SK-N-SH treated with all-trans-retinoic acid at 6 μM for 48 hours (cell line): ENCODE results near the gene PPIL1.

Experiments used
- ATAC-seq: fragments of 200-7000 bp; cut with Tn5 transposase; 3 replicates; pipeline ENCODE4 v1.9.1; 2020; ENCODE audit warnings: mild to moderate bottlenecking, moderate library complexity
- ARNTL ChIP-seq: fragments of 450-650 bp; formaldehyde crosslinking; IDR thresholded peaks from 2 replicates; pipeline ENCODE4 v1.5.0; 2020; ENCODE audit warnings: low read depth, mild to moderate bottlenecking, moderate library complexity, borderline replicate concordance
- BACH2 ChIP-seq: fragments of 250-450 bp; sonication (Bioruptor Pico); IDR thresholded peaks from 2 replicates; pipeline ENCODE4 v1.9.0; 2021; ENCODE audit warnings: mild to moderate bottlenecking, borderline replicate concordance
- CSDC2 ChIP-seq: fragments of 250-450 bp; sonication (Bioruptor Pico); IDR thresholded peaks from 2 replicates; pipeline ENCODE4 v1.5.0; 2020; ENCODE audit warnings: mild to moderate bottlenecking, moderate library complexity
- GLIS3 ChIP-seq: fragments of 250-450 bp; sonication (Bioruptor Pico); IDR thresholded peaks from 2 replicates; pipeline ENCODE4 v1.5.0; 2020; ENCODE audit warnings: mild to moderate bottlenecking, moderate library complexity
- OSR1 ChIP-seq: fragments of 250-450 bp; sonication (Bioruptor Pico); IDR thresholded peaks from 2 replicates; pipeline ENCODE4 v1.8.0; 2022; ENCODE audit warnings: moderate library complexity, mild to moderate bottlenecking, inconsistent platforms
- PPARA ChIP-seq: fragments of 250-450 bp; sonication (Bioruptor Pico); IDR thresholded peaks from 2 replicates; pipeline ENCODE4 v1.5.0; 2020; ENCODE audit warnings: mild to moderate bottlenecking, borderline replicate concordance
- RARB ChIP-seq: fragments of 250-450 bp; sonication (Bioruptor Pico); IDR thresholded peaks from 2 replicates; pipeline ENCODE4 v1.8.0; 2021; ENCODE audit warnings: mild to moderate bottlenecking, moderate library complexity
- SNAI2 ChIP-seq: fragments of 250-450 bp; sonication (Bioruptor Pico); IDR thresholded peaks from 2 replicates; pipeline ENCODE4 v1.5.0; 2020; ENCODE audit warnings: mild to moderate bottlenecking, moderate library complexity
- TCF4 ChIP-seq: fragments of 250-450 bp; sonication (Bioruptor Pico); IDR thresholded peaks from 2 replicates; pipeline ENCODE4 v1.8.0; 2021; ENCODE audit warnings: mild to moderate bottlenecking, moderate library complexity, borderline replicate concordance
- ZNF565 ChIP-seq: fragments of 450-650 bp; formaldehyde crosslinking; conservative IDR thresholded peaks from 2 replicates; pipeline ENCODE4 v1.5.0; 2020; ENCODE audit warnings: low read depth, mild to moderate bottlenecking, moderate library complexity
- ZNF70 ChIP-seq: fragments of 450-650 bp; formaldehyde crosslinking; IDR thresholded peaks from 2 replicates; pipeline ENCODE4 v1.5.0; 2020; ENCODE audit warnings: mild to moderate bottlenecking, moderate library complexity
- TF ChIP-seq, protein P1 (sequence below): fragments of 250-450 bp; sonication (Bioruptor Pico); IDR thresholded peaks from 2 replicates; pipeline ENCODE4 v1.5.1; 2020; ENCODE audit warnings: low read depth, mild to moderate bottlenecking, moderate library complexity
- TF ChIP-seq, protein P2 (sequence below): fragments of 250-450 bp; sonication (Bioruptor Pico); IDR thresholded peaks from 2 replicates; pipeline ENCODE4 v1.5.0; 2020; ENCODE audit warnings: mild to moderate bottlenecking, moderate library complexity
- TF ChIP-seq, protein P3 (sequence below): fragments of 250-450 bp; sonication (Bioruptor Pico); IDR thresholded peaks from 2 replicates; pipeline ENCODE4 v1.5.1; 2021; ENCODE audit warnings: mild to moderate bottlenecking, moderate library complexity
- TF ChIP-seq, protein P4 (sequence below): fragments of 250-450 bp; sonication (Bioruptor Pico); IDR thresholded peaks from 2 replicates; pipeline ENCODE4 v1.8.0; 2021; ENCODE audit warnings: low read depth, mild to moderate bottlenecking, moderate library complexity, borderline replicate concordance
- TF ChIP-seq, protein P5 (sequence below): fragments of 250-450 bp; sonication (Bioruptor Pico); IDR thresholded peaks from 2 replicates; pipeline ENCODE4 v1.8.0; 2020; ENCODE audit warnings: mild to moderate bottlenecking, moderate library complexity, borderline replicate concordance

PPIL1 gene

DNA sequence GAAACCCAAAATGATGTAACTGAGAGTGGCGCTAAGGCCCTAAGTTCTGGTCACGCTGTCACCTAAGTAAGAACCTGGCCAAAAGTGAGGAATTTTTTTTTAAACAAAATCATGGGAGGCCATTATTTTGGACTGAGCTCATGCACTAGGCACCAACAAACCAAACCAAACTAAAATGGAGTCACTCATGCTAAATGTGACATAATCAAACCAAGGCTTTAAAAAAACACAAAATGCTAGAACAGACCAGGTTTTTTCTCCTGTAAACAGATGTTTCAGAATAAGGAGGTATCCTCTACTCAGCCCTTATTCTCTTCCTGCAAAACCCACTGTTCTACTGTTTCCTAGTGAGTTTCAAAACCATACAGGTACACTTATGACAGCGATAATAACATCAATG, 10.0 kb upstream of the PPIL1 start:
- no peak for TF ChIP-seq CSDC2 (CRISPR knock-in tag)
- TF ChIP-seq, protein P1, sequence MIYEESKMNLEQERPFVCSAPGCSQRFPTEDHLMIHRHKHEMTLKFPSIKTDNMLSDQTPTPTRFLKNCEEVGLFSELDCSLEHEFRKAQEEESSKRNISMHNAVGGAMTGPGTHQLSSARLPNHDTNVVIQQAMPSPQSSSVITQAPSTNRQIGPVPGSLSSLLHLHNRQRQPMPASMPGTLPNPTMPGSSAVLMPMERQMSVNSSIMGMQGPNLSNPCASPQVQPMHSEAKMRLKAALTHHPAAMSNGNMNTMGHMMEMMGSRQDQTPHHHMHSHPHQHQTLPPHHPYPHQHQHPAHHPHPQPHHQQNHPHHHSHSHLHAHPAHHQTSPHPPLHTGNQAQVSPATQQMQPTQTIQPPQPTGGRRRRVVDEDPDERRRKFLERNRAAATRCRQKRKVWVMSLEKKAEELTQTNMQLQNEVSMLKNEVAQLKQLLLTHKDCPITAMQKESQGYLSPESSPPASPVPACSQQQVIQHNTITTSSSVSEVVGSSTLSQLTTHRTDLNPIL: no peak
- TF ChIP-seq ZNF565: no peak
- TF ChIP-seq ZNF70 (CRISPR knock-in tag): no peak
- TF ChIP-seq PPARA: no peak
- TF ChIP-seq, protein P2, sequence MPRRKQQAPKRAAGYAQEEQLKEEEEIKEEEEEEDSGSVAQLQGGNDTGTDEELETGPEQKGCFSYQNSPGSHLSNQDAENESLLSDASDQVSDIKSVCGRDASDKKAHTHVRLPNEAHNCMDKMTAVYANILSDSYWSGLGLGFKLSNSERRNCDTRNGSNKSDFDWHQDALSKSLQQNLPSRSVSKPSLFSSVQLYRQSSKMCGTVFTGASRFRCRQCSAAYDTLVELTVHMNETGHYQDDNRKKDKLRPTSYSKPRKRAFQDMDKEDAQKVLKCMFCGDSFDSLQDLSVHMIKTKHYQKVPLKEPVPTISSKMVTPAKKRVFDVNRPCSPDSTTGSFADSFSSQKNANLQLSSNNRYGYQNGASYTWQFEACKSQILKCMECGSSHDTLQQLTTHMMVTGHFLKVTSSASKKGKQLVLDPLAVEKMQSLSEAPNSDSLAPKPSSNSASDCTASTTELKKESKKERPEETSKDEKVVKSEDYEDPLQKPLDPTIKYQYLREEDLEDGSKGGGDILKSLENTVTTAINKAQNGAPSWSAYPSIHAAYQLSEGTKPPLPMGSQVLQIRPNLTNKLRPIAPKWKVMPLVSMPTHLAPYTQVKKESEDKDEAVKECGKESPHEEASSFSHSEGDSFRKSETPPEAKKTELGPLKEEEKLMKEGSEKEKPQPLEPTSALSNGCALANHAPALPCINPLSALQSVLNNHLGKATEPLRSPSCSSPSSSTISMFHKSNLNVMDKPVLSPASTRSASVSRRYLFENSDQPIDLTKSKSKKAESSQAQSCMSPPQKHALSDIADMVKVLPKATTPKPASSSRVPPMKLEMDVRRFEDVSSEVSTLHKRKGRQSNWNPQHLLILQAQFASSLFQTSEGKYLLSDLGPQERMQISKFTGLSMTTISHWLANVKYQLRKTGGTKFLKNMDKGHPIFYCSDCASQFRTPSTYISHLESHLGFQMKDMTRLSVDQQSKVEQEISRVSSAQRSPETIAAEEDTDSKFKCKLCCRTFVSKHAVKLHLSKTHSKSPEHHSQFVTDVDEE: no peak
- no peak for ATAC-seq

DNA sequence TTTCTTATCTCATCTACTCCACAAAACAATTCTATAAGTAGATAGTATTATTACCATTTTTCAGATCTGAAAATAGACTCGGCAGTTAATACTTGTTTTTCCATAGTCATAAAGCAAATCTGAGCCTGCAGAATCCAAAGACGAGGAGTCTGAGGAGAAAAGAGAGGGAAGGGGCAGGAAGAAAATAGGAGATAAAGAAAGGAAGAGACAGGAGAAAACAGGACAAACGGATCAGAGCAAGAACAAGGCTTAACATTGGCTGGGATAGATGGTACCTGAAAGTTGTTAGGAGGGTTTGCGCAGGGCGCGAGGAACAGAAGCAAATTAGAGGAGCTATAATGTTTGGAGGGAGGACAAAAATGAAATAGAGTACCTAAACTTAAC, 639 bp upstream of the PPIL1 start:
- no peak for ATAC-seq
- TF ChIP-seq SNAI2 (CRISPR knock-in tag) (no peak), OSR1 (CRISPR knock-in tag) (no peak)
- TF ChIP-seq, protein P3, sequence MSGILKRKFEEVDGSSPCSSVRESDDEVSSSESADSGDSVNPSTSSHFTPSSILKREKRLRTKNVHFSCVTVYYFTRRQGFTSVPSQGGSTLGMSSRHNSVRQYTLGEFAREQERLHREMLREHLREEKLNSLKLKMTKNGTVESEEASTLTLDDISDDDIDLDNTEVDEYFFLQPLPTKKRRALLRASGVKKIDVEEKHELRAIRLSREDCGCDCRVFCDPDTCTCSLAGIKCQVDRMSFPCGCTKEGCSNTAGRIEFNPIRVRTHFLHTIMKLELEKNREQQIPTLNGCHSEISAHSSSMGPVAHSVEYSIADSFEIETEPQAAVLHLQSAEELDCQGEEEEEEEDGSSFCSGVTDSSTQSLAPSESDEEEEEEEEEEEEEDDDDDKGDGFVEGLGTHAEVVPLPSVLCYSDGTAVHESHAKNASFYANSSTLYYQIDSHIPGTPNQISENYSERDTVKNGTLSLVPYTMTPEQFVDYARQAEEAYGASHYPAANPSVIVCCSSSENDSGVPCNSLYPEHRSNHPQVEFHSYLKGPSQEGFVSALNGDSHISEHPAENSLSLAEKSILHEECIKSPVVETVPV (CRISPR knock-in tag): no peak
- TF ChIP-seq, all 23 proteins: peak for 0

DNA sequence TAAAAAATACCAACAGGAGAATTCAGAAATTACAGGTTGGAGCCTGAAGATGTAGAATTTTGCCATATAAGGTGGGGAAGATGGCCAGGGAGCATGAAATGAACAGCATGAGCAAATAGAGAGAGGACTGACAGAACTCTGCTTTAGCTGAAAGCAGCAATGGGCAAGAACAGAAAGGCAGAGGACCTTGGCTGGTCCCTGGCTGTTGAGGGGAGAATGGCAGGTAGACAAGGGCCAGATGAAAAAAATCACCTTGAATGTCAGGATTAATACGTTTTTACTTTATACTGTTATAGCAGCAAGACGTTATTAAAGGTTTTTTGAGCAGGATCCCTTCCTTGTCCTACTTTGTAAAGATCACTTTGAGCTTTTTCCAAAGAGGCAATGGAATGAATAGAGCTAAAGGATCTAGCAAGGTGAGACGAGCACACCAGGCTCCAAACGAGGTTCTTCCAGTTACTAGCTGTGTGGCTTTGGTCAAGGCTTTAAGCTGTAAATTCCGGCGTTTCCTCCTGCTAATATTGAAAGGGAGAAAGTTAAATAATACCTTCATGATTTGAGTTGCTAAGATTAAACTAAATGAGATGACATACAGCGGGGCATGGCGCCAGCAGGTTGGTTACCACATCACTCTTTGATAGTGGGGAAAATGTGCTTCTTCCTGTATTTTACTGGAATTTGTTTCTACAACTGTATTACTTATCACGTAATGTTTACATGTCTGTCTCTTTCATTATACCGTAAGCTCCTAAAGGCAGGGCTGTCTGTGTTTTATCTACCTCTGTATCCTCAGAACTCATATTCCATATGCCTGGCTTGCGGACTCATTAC, 776 bp downstream of the PPIL1 start:
- no peak for TF ChIP-seq ARNTL (CRISPR knock-in tag)
- TF ChIP-seq, all 23 proteins: peak for 0
- peak; percentile 10; the same call in 2 of the 3 replicates for ATAC-seq

DNA sequence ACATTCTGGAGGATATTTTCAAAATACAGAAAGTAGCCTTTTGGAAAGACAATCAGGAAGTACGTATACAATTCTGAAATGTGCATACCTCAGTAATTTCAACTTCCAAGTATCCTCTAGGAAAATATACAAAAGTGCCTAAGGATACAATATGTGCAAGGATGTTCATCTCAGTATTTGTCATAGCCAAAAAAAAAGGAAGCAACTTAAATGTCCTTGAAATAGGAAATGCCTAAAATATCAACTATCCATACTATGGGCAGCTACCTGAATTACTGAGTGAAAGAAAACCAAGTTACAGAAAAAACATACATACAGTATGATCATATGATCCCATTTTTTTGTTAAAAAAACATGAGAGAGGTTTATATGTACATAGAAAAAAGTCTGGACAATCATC, 1.5 kb downstream of the PPIL1 start:
- ATAC-seq: no peak

DNA sequence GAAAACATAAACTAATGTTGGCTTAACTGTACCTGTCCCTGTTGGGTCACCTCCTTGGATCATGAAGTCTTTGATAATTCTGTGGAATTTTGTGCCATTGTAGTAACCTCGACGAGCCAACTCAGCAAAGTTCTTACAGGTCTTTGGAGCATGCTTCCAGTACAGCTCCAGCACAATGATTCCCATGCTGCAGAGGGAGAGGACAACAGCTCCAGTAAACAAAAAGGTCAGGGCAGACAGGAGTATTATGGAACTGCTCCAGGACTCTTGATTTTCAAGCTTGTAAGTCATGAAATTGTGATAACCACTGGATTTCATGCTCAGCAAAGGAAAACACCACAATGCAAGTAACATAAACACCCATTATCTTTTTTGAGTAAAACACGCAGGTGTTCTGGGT, 2.9 kb downstream of the PPIL1 start:
- no peak for ATAC-seq
- TF ChIP-seq RARB (CRISPR knock-in tag) (no peak), CSDC2 (CRISPR knock-in tag) (no peak), PPARA (no peak), BACH2 (CRISPR knock-in tag) (no peak), SNAI2 (CRISPR knock-in tag) (no peak)

More for the DNA sequence above, 1.5 kb downstream of the PPIL1 start:
- TF ChIP-seq TCF4 (CRISPR knock-in tag) (no peak), GLIS3 (no peak), RARB (CRISPR knock-in tag) (no peak), ZNF70 (CRISPR knock-in tag) (no peak)
- TF ChIP-seq, protein P4, sequence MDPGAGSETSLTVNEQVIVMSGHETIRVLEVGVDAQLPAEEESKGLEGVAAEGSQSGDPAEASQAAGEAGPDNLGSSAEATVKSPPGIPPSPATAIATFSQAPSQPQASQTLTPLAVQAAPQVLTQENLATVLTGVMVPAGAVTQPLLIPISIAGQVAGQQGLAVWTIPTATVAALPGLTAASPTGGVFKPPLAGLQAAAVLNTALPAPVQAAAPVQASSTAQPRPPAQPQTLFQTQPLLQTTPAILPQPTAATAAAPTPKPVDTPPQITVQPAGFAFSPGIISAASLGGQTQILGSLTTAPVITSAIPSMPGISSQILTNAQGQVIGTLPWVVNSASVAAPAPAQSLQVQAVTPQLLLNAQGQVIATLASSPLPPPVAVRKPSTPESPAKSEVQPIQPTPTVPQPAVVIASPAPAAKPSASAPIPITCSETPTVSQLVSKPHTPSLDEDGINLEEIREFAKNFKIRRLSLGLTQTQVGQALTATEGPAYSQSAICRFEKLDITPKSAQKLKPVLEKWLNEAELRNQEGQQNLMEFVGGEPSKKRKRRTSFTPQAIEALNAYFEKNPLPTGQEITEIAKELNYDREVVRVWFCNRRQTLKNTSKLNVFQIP: no peak
- TF ChIP-seq, protein P5, sequence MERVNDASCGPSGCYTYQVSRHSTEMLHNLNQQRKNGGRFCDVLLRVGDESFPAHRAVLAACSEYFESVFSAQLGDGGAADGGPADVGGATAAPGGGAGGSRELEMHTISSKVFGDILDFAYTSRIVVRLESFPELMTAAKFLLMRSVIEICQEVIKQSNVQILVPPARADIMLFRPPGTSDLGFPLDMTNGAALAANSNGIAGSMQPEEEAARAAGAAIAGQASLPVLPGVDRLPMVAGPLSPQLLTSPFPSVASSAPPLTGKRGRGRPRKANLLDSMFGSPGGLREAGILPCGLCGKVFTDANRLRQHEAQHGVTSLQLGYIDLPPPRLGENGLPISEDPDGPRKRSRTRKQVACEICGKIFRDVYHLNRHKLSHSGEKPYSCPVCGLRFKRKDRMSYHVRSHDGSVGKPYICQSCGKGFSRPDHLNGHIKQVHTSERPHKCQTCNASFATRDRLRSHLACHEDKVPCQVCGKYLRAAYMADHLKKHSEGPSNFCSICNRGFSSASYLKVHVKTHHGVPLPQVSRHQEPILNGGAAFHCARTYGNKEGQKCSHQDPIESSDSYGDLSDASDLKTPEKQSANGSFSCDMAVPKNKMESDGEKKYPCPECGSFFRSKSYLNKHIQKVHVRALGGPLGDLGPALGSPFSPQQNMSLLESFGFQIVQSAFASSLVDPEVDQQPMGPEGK (CRISPR knock-in tag): no peak
